Pancreas (tissue), 10 donors: ENCODE measurements around the gene PLEKHG5. TPM values are rescaled to one million over a fixed set of nuclear protein-coding genes. Genes with fewer than 3 reads are reported as not detected.
A peak's percentile ranks its signal among the peaks of the same experiment; 100 is the strongest.

Experiments used
- ATAC-seq, 4 donors: fragments of 200-7000 bp; cut with Tn5 transposase; one replicate each; pipeline versions ENCODE4 v1.8.0 to v1.9.1; 2020; ENCODE audit warnings: mild to moderate bottlenecking in 4 of 4, moderate library complexity in 4 of 4
- DNase-seq, 6 donors: peaks; one replicate each; pipeline ENCODE4 v3.0.0-alpha.2; 2020
- FAIRE-seq: peaks from 2 replicates; lab custom pipeline; 2012; peaks lifted over from hg19 to GRCh38; lab: Jason Lieb, UNC
- H3K27ac ChIP-seq, 4 donors: fragments of 200-600 bp; sonication (generic); 1 replicate in 3 of 4; 2 replicates in 1 of 4; pipeline versions ENCODE4 v1.5.0 to v1.8.0; 2020
- H3K27me3 ChIP-seq, 4 donors: fragments of 200-600 bp; one replicate each; pipeline ENCODE4 v1.8.0; 2021
- H3K36me3 ChIP-seq, 3 donors: fragments of 200-600 bp; sonication (generic) in 1 of 3; one replicate each; pipeline versions ENCODE4 v1.5.0 to v1.8.0; 2020 to 2021
- H3K4me1 ChIP-seq, 3 donors: fragments of 200-600 bp; one replicate each; pipeline ENCODE4 v1.8.0; 2021
- H3K4me3 ChIP-seq, 4 donors: fragments of 200-600 bp; sonication (generic) in 2 of 4; one replicate each; pipeline versions ENCODE4 v1.5.0 to v1.8.0; 2020 to 2021
- H3K9me3 ChIP-seq, 4 donors: fragments of 200-600 bp; one replicate each; pipeline ENCODE4 v1.8.0; 2021
- WGBS, 2 donors: extraction: QIAGEN DNeasy Blood & Tissue Kit; methylation state at CpG; one replicate each; pipeline ENCODE4 v1.1.7; 2013; 5-methylcytosine and 5-hydroxymethylcytosine counted together
- intact Hi-C, 3 donors: fragments of 100-400 bp; cut with DNase I; formaldehyde crosslinking; loops; one replicate each; pipeline versions ENCODE4 v1.11.1 to v1.14.2; 2022
- polyA plus RNA-seq, 2 donors: library from polyadenylated mRNA; stranded (reverse); fragments of 200-250 nt; gene quantifications; one replicate each; pipeline ENCODE4 v1.2.3, GENCODE V29; 2013
- total RNA-seq, 6 donors: library from RNA; stranded (reverse); fragmentation: NEBNext Ultra II Directional in 4 of 6; extraction: Animal tissue kit (Norgen Biotek cat#: 25700) in 4 of 6; gene quantifications; one replicate each; pipeline versions ENCODE4 v1.2.1 to v1.2.4, GENCODE V29; 2021 to 2023
- TF ChIP-seq, protein P1 (sequence below), 4 donors: fragments of 200-600 bp; sonication (generic) in 3 of 4; IDR thresholded peaks; one replicate each; pipeline versions ENCODE4 v1.5.0 to v1.8.0; 2021; ENCODE audit warnings: antibody characterized with exemption in 4 of 4
- donor health status: healthy with polysubstance abuse.
- donor health status: DM: no; HTN: no; CAD: no; lungs with moderate emphysema.
- donor health status: DM: no; HTN: no; CAD: no.
- donor health status: control.
- donor health status: control.
- donor health status: Bipolar disorder and iron deficiency.
- donor health status: DM: yes; HTN: yes; CAD: no.
- donor health status: DM: no; HTN: no; CAD: no.
- donor health status: DM: no; HTN: no; CAD: no.
- donor health status: DM: yes; HTN: yes; CAD: no.

The PLEKHG5 gene
- total and polyA plus RNA-seq, 8 donors = 1.5 to 7.3 (median 2.8) TPM

DNA sequence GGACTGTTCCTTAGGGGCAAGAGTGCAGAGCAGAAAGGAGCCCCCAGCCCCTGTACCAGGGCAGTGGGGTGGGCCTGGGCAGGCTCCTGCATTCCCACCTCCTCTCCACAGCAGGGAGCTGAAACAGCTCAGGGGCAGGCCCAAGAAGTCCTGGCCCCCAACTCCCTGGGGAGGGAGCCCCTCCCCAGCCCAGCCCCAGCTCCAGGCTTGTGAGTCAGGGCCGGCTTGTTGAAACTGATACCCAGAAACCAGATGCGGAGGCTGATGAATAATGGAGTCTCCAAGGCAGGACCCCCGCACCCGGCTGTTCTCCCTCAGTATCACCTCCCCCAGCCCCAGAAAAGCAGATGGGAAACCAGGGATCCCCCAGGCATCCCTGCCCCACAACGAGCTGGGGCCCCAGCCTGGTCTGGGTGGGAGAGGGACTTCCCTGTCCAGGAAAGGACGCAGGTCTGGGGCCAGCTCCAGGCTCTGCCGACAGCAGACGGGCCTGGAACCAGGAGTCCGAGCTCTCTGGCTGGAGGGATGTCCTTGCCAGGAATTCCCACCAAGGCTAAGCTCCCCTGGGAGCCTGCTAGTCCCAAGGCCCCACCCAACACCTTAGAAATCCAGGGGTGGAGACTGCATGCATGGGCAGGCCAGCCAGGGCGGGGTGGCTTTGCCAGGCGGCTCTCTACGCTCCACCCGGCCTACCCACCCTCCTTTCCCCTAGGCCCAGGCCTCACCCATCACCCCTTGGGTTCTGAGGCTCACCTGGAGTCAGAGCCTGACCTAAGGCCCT lies 2.7 kb downstream of the PLEKHG5 start:
- intact Hi-C loops = loop anchor here in 2 of 3 donors (5.0 to 10.0 kb wide), 2 partner anchors 154 to 156 kb away; no protein-coding TSS in a partner anchor
- DNase-seq = peak in 1 of 6 donors; percentile 26
- Histone ChIP-seq H3K4me3 (no peak overlapping the region), H3K27ac (no peak overlapping the region), H3K36me3 (no peaks in the 10 kb centered on the region), H3K4me1 (no peaks in the 10 kb centered on the region), H3K27me3 (no peaks in the 10 kb centered on the region), H3K9me3 (no peaks in the 10 kb centered on the region)
- no peak for ATAC-seq
- 69 to 70% methylated on average over 13 of the region's 13 CpGs for WGBS, 2 donors
- FAIRE-seq = no peak
- TF ChIP-seq, protein P1, sequence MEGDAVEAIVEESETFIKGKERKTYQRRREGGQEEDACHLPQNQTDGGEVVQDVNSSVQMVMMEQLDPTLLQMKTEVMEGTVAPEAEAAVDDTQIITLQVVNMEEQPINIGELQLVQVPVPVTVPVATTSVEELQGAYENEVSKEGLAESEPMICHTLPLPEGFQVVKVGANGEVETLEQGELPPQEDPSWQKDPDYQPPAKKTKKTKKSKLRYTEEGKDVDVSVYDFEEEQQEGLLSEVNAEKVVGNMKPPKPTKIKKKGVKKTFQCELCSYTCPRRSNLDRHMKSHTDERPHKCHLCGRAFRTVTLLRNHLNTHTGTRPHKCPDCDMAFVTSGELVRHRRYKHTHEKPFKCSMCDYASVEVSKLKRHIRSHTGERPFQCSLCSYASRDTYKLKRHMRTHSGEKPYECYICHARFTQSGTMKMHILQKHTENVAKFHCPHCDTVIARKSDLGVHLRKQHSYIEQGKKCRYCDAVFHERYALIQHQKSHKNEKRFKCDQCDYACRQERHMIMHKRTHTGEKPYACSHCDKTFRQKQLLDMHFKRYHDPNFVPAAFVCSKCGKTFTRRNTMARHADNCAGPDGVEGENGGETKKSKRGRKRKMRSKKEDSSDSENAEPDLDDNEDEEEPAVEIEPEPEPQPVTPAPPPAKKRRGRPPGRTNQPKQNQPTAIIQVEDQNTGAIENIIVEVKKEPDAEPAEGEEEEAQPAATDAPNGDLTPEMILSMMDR (IDR thresholded peaks at IDR 0.05) = no peak

GRCh38 chr1:6487804-6488484 lies 3.5 kb downstream of the PLEKHG5 start:
- FAIRE-seq = no peak
- no peaks in the 10 kb centered on the region for H3K36me3 ChIP-seq
- H3K27ac ChIP-seq = no peak overlapping the region
- H3K27me3 ChIP-seq = no peaks in the 10 kb centered on the region
- TF ChIP-seq, protein P1 (IDR thresholded peaks at IDR 0.05) = no peak
- DNase-seq = peak in 2 of 6 donors; percentile 15 to 30
- H3K4me3 ChIP-seq = no peak overlapping the region
- 78 to 87% methylated on average over 14 of the region's 14 CpGs for WGBS, 2 donors
- H3K9me3 ChIP-seq = no peaks in the 10 kb centered on the region
- no peaks in the 10 kb centered on the region for H3K4me1 ChIP-seq
- intact Hi-C loops = loop anchor here in 2 of 3 donors (5.0 to 10.0 kb wide), 2 partner anchors 154 to 157 kb away; no protein-coding TSS in a partner anchor
- ATAC-seq = no peak

DNA sequence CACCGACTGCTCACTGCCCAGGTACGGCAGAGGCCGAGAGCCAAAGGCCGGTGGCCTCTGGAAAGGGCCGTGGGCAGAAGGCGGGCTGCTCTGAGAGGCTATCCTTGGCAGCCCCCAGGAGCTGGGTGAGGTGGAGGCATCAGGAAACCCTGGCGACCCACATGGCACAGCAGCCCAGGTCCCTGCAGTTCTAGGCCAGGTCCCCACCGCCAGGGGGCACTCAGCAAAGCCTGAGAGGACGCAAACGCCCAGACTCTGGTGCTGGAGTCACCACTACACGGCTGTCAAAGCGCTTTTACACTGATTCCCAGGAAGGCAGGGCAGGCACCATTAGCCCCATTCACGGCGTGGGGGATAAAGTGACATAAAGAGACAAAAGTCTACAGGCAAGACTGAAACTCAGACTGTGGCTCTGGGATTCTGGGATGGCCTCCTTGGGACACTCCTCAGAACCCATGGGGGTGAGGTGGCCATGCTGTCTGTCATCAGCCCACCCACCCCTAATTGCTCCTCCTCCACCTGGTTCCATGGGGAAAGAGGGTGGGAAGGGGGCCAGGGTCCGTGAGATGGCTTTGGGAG lies 4.9 kb downstream of the PLEKHG5 start:
- Histone ChIP-seq H3K9me3 (no peaks in the 10 kb centered on the region), H3K4me3 (no peak overlapping the region), H3K27ac (no peak overlapping the region), H3K27me3 (no peaks in the 10 kb centered on the region), H3K4me1 (no peaks in the 10 kb centered on the region), H3K36me3 (no peaks in the 10 kb centered on the region)
- intact Hi-C loops = loop anchor here in 2 of 3 donors (5.0 to 10.0 kb wide), 2 partner anchors 156 to 158 kb away; no protein-coding TSS in a partner anchor
- peak; percentile 45 to 75 (median 68) for ATAC-seq
- 3% methylated on average over 15 of the region's 15 CpGs for WGBS, 2 donors
- TF ChIP-seq, protein P1 (IDR thresholded peaks at IDR 0.05) = peak; percentile 79 to 89 (median 88)
- DNase-seq = peak; percentile 74 to 94 (median 87)
- FAIRE-seq = no peak

DNA sequence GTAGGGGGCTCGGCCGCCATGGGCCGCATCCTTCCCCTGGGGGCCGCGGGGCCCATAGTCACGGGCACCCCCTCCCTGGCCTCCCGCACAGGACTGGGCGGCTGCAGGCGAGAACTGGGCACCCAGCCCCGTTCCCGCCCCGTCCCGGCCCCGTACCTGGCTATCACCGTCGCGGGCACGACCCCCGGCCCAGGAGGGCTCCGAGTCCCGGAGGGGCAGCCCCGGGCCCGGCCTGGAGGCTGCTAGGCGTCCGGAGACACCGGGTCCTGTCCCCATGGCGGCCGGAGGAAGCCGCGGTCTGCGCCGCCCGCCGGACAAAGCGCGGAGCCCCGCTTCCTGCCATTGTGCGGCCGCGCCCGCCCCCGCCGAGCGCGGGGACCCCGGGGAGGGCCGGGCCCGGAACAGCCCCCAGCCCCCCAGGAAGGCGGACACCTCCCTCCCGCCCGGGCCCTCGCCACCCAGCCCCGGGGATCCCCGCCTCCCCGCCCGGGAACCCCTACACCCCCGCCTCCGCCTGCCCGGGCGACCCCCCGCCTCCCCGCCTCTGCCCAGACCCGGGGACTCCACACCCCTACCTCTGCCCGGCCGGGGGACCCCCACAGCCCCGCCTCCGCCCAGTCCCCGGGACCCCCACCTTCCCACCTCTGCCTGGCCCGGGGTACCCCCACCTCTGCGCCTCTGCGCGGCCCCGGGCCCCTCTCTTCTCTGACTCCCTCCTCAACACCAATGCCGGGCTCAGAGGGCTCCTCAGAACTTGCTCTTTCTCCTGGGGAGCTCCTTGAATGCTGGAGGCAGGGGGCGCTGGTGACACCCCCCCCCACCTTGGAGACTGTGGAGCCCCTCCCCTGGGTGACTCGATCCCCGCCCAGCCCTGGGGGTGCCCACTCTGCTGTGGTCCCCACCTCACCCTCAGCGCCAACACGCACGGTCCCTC lies 6.0 kb downstream of the PLEKHG5 start:
- H3K4me3 ChIP-seq = peak overlapping the region in 1 of 4 donors; percentile 42
- ATAC-seq (no peak), FAIRE-seq (no peak), DNase-seq (peak in 2 of 6 donors; percentile 33 to 75)
- H3K27me3 ChIP-seq = no peaks in the 10 kb centered on the region
- H3K9me3 ChIP-seq = no peaks in the 10 kb centered on the region
- intact Hi-C loops = loop anchor here in 2 of 3 donors (5.0 to 10.0 kb wide), 2 partner anchors 157 to 159 kb away; no protein-coding TSS in a partner anchor
- H3K27ac ChIP-seq = no peak overlapping the region
- H3K4me1 ChIP-seq = no peaks in the 10 kb centered on the region
- WGBS, 2 donors = 4 to 5% methylated on average over 58 to 80 of the region's 80 CpGs
- TF ChIP-seq, protein P1 (IDR thresholded peaks at IDR 0.05) = no peak
- H3K36me3 ChIP-seq = no peaks in the 10 kb centered on the region
